Liver (tissue), 9 donors: ENCODE measurements around the gene GDPD5. TPM values are rescaled to one million over a fixed set of nuclear protein-coding genes. Genes with fewer than 3 reads are reported as not detected.

Source experiments
- DNase-seq: peaks from one replicate; pipeline ENCODE4 v3.0.0-alpha.2; 2017; ENCODE audit warnings: low spot score
- H3K27ac ChIP-seq, 2 donors: one replicate each; pipeline ENCODE4 v1.7.0; 2013; ENCODE audit warnings: inconsistent platforms in 2 of 2, low read length in 2 of 2, control low read depth in 1 of 2, low read depth in 1 of 2, mild to moderate bottlenecking in 1 of 2
- H3K27me3 ChIP-seq, 4 donors: one replicate each; pipeline versions ENCODE4 v1.6.1 to v1.7.0; 2013; ENCODE audit warnings: low read length in 3 of 4, inconsistent platforms in 1 of 4, mild to moderate bottlenecking in 1 of 4, moderate library complexity in 1 of 4; ENCODE audit not compliant: control insufficient read depth in 4 of 4, insufficient read depth in 4 of 4
- H3K36me3 ChIP-seq, 4 donors: one replicate each; pipeline versions ENCODE4 v1.6.1 to v1.7.0; 2013; ENCODE audit warnings: low read length in 3 of 4, mild to moderate bottlenecking in 3 of 4, low read depth in 1 of 4, moderate library complexity in 1 of 4; ENCODE audit not compliant: control insufficient read depth in 4 of 4, insufficient read depth in 3 of 4
- H3K4me1 ChIP-seq, 4 donors: one replicate each; pipeline versions ENCODE4 v1.6.1 to v1.7.0; 2013; ENCODE audit warnings: low read length in 3 of 4, mild to moderate bottlenecking in 3 of 4, moderate library complexity in 1 of 4; ENCODE audit not compliant: control insufficient read depth in 4 of 4, insufficient read depth in 4 of 4
- H3K4me3 ChIP-seq, 3 donors: one replicate each; pipeline versions ENCODE4 v1.6.1 to v1.7.0; 2013; ENCODE audit warnings: low read length in 3 of 3, control low read depth in 1 of 3, low read depth in 1 of 3, mild to moderate bottlenecking in 1 of 3
- H3K9ac ChIP-seq, 2 donors: one replicate each; pipeline ENCODE4 v1.7.0; 2013; ENCODE audit warnings: low read length in 2 of 2, mild to moderate bottlenecking in 2 of 2, moderate library complexity in 2 of 2, control low read depth in 1 of 2, low read depth in 1 of 2
- H3K9me3 ChIP-seq, 4 donors: one replicate each; pipeline versions ENCODE4 v1.6.1 to v1.7.0; 2013; ENCODE audit warnings: low read length in 3 of 4; ENCODE audit not compliant: control insufficient read depth in 4 of 4
- ATF3 ChIP-seq: IDR thresholded peaks from 2 replicates; pipeline ENCODE4 v1.6.1; 2016; ENCODE audit warnings: antibody characterized with exemption
- FOXA1 ChIP-seq: IDR thresholded peaks from 2 replicates; pipeline ENCODE4 v1.6.1; 2016; ENCODE audit warnings: antibody characterized with exemption
- FOXA2 ChIP-seq: IDR thresholded peaks from 2 replicates; pipeline ENCODE4 v1.6.1; 2016; ENCODE audit warnings: antibody characterized with exemption
- GABPA ChIP-seq, 2 donors: IDR thresholded peaks in 1 of 2; conservative IDR thresholded peaks in 1 of 2; 2 replicates each; pipeline ENCODE4 v1.6.1; 2016; ENCODE audit warnings: antibody characterized with exemption in 2 of 2, mild to moderate bottlenecking in 1 of 2, moderate library complexity in 1 of 2
- HNF4G ChIP-seq: IDR thresholded peaks from 2 replicates; pipeline ENCODE4 v1.6.1; 2016; ENCODE audit warnings: antibody characterized with exemption
- JUND ChIP-seq, 2 donors: IDR thresholded peaks; 2 replicates each; pipeline ENCODE4 v1.6.1; 2016; ENCODE audit warnings: antibody characterized with exemption in 2 of 2
- NR2F2 ChIP-seq: IDR thresholded peaks from 2 replicates; pipeline ENCODE4 v1.6.1; 2016; ENCODE audit warnings: antibody characterized with exemption
- RAD21 ChIP-seq, 2 donors: IDR thresholded peaks; 2 replicates each; pipeline ENCODE4 v1.6.1; 2016; ENCODE audit warnings: antibody characterized with exemption in 2 of 2, mild to moderate bottlenecking in 2 of 2
- RXRA ChIP-seq, 2 donors: IDR thresholded peaks; 2 replicates each; pipeline ENCODE4 v1.6.1; 2017 to 2018; ENCODE audit warnings: antibody characterized with exemption in 2 of 2, mild to moderate bottlenecking in 1 of 2
- SP1 ChIP-seq: IDR thresholded peaks from 2 replicates; pipeline ENCODE4 v1.6.1; 2018; ENCODE audit warnings: antibody characterized with exemption, mild to moderate bottlenecking
- TAF1 ChIP-seq: conservative IDR thresholded peaks from 2 replicates; pipeline ENCODE4 v1.6.1; 2016; ENCODE audit warnings: antibody characterized with exemption, mild to moderate bottlenecking
- YY1 ChIP-seq: IDR thresholded peaks from 2 replicates; pipeline ENCODE4 v1.6.1; 2016; ENCODE audit warnings: antibody characterized with exemption, mild to moderate bottlenecking
- WGBS: extraction: QIAGEN DNeasy Blood & Tissue Kit; methylation state at CpG from one replicate; pipeline ENCODE4 v1.1.7; 2013; 5-methylcytosine and 5-hydroxymethylcytosine counted together
- polyA plus RNA-seq, 2 donors: library from polyadenylated mRNA; stranded (reverse) in 1 of 2; unstranded in 1 of 2; fragments of 200-250 nt in 1 of 2; fragments of >200 nt in 1 of 2; fragmentation: Nextera tagmentation in 1 of 2; extraction: Ambion mirVana in 1 of 2; gene quantifications; one replicate each; pipeline versions ENCODE4 v1.2.1 to v1.2.3, GENCODE V29; 2013 to 2015
- total RNA-seq, 2 donors: library from RNA; depleted of rRNA; stranded (reverse); fragments of >200 nt; gene quantifications; one replicate each; pipeline ENCODE4 v1.2.3, GENCODE V29; 2014
- TF ChIP-seq, protein P1 (sequence below): IDR thresholded peaks from 2 replicates; pipeline ENCODE4 v1.6.1; 2016; ENCODE audit warnings: antibody characterized with exemption
- TF ChIP-seq, protein P2 (sequence below): fragments of 150-350 bp; IDR thresholded peaks from 2 replicates; pipeline ENCODE4 v1.5.1; 2017; ENCODE audit warnings: improper control_type of control experiment, low read depth, low read length; ENCODE audit not compliant: missing input control
- donor health status: healthy.
- donor health status: healthy.
- donor health status: healthy.
- donor health status: healthy.
- donor health status: healthy.

GDPD5 gene
- total and polyA plus RNA-seq, 4 donors: 3.0 to 22.8 (median 4.2) TPM

DNA sequence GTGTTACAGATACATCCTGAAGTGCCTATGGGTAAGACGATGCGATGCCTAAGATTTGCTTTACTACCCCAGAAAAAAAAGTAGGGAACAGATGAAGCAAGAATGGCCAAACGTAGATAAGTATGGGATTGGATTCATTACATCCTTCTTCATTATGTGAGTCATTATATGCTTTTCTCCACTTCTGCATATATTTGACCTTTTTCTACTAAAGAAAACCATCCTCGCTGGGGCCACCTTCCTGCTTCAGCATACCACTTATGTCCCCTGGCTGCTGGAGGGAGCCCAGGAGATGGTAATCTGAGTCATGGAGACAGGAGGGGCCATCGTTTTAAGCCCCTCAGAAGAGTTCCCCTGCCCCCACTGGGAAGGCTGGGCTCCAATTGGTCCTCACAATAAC lies 78.3 kb downstream of the GDPD5 start:
- TF ChIP-seq FOXA1 (no peak), NR2F2 (no peak), YY1 (no peak), SP1 (no peak), HNF4G (no peak), GABPA (IDR thresholded peaks at IDR 0.05 in 1 of 2, conservative IDR thresholded peaks at IDR 0.05 in 1 of 2) (no peak), RAD21 (IDR thresholded peaks at IDR 0.05) (no peak), ATF3 (no peak), TAF1 (no peak), FOXA2 (no peak)
- TF ChIP-seq, protein P1, sequence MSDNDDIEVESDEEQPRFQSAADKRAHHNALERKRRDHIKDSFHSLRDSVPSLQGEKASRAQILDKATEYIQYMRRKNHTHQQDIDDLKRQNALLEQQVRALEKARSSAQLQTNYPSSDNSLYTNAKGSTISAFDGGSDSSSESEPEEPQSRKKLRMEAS: no peak
- TF ChIP-seq, protein P2, sequence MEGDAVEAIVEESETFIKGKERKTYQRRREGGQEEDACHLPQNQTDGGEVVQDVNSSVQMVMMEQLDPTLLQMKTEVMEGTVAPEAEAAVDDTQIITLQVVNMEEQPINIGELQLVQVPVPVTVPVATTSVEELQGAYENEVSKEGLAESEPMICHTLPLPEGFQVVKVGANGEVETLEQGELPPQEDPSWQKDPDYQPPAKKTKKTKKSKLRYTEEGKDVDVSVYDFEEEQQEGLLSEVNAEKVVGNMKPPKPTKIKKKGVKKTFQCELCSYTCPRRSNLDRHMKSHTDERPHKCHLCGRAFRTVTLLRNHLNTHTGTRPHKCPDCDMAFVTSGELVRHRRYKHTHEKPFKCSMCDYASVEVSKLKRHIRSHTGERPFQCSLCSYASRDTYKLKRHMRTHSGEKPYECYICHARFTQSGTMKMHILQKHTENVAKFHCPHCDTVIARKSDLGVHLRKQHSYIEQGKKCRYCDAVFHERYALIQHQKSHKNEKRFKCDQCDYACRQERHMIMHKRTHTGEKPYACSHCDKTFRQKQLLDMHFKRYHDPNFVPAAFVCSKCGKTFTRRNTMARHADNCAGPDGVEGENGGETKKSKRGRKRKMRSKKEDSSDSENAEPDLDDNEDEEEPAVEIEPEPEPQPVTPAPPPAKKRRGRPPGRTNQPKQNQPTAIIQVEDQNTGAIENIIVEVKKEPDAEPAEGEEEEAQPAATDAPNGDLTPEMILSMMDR: no peak
- DNase-seq: no peak
- Histone ChIP-seq H3K4me3 (no peak overlapping the region), H3K9me3 (no peaks in the 10 kb centered on the region), H3K27me3 (no peaks in the 10 kb centered on the region), H3K36me3 (no peaks in the 10 kb centered on the region), H3K9ac (no peak overlapping the region), H3K4me1 (no peaks in the 10 kb centered on the region), H3K27ac (no peak overlapping the region)
- WGBS: 80% methylated on average over 5 of the region's 5 CpGs

DNA sequence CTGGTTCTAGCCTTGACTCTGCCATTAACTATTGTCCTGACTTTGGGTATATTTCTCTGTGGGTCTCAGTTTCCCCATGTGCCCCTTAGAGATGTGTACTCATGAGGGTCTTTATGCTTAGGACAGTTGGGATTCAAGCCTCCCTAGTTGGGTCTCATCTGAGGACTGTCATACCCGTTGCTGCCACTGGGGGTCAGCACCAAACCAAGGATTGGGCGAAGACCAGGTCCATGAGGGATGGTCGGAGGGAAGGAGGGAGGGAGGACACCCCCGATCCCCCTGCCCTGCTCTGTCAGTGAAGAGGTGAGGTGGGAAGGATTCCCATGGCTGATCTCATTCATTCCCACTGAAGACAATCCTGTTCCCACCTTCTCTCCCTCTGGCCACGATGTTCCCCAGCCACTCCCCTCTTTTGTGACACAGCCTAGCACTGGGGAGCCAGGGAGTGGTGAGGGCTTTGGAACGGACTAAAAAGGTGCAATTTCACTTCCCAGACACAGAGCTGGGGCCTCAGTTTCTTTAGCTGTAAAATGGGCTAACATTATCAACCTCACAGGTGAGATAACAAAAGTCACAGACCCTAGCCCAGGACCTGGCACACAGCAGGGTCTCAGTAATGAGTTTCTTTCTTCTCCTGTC lies 80.3 kb downstream of the GDPD5 start:
- H3K36me3 ChIP-seq: no peaks in the 10 kb centered on the region
- no peak overlapping the region for H3K4me3 ChIP-seq
- TF ChIP-seq RXRA (IDR thresholded peaks at IDR 0.05): no peak
- TF ChIP-seq, protein P2: peak; percentile 95
- no peak for TF ChIP-seq JUND (IDR thresholded peaks at IDR 0.05)
- peak; percentile 99 to 100 for TF ChIP-seq RAD21 (IDR thresholded peaks at IDR 0.05)
- H3K9ac ChIP-seq: no peak overlapping the region
- H3K27ac ChIP-seq: no peak overlapping the region
- peak; percentile 86 for DNase-seq
- H3K4me1 ChIP-seq: no peaks in the 10 kb centered on the region
- 10% methylated on average over 6 of the region's 6 CpGs for WGBS
- H3K27me3 ChIP-seq: no peaks in the 10 kb centered on the region
- H3K9me3 ChIP-seq: no peaks in the 10 kb centered on the region

GRCh38 chr11:75443043-75443442 lies 82.7 kb downstream of the GDPD5 start:
- WGBS: 87% methylated on average over 12 of the region's 12 CpGs
- H3K27ac ChIP-seq: no peak overlapping the region
- H3K9me3 ChIP-seq: no peaks in the 10 kb centered on the region
- no peak overlapping the region for H3K9ac ChIP-seq
- H3K27me3 ChIP-seq: no peaks in the 10 kb centered on the region
- TF ChIP-seq NR2F2: no peak
- H3K36me3 ChIP-seq: no peaks in the 10 kb centered on the region
- no peak for DNase-seq
- H3K4me3 ChIP-seq: no peak overlapping the region
- H3K4me1 ChIP-seq: no peaks in the 10 kb centered on the region
